Measurements from ENCODE around the gene PMEPA1.

DNA sequence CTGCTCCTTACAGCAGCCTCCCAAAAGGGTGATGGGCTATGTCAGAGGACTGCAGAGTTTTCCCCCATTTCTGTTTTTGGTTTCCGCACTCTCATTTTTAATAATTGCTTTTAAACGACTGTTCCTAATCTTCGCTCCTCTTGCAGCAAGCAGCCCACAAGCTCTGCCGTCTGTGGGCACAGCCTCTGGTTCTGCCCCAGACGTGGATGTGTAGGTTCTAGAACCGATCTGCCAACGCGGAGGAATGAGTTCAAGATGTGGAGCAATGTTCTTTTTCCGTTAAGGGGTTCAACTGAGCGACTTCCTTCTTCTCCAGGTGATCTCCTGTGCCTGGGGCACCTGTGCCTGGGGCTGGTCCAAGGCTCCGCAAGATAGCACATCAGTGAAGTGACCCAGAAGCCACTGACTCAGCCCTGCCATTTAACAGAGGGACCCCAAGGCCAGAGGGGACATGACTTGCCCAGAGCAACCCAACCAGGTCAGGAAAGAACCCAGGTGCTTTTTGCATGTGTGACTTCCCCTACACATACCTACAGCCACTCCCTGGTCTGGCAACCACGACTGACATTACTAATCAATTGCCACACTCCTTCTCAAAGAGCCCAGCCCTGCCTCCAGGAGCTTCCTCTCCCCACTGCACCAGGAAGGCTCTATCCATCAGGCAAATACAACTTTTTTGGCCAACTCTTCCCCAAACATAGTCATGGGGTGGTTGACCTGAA is 22.7 kb downstream of the PMEPA1 start:
- no peak for TF ChIP-seq CTCF (IDR thresholded peaks at IDR 0.05)
- no peak for TF ChIP-seq POLR2A (IDR thresholded peaks at IDR 0.05)
